Left lung (tissue), 10 donors: ENCODE data around the gene FRG2B. TPM values are rescaled to one million over a fixed set of nuclear protein-coding genes. Genes with fewer than 3 reads are reported as not detected.
A peak's percentile ranks its signal among the peaks of the same experiment; 100 is the strongest.
"Not testable (repeated sequence)": the region's sequence is repeated elsewhere in the genome, so short reads cannot be mapped to it uniquely, and the experiment has no call there.

Experiments used
- ATAC-seq: fragments of 200-7000 bp; cut with Tn5 transposase; one replicate; pipeline ENCODE4 v1.9.1; 2020; ENCODE audit warnings: moderate library complexity
- DNase-seq, 4 donors: peaks; one replicate each; pipeline ENCODE4 v3.0.0-alpha.2; 2013 to 2020
- H3K27ac ChIP-seq, 2 donors: fragments of 200-600 bp; sonication (generic) in 1 of 2; one replicate each; pipeline versions ENCODE4 v1.5.0 to v1.8.0; 2020 to 2021
- H3K27me3 ChIP-seq, 2 donors: fragments of 200-600 bp; sonication (generic) in 1 of 2; one replicate each; pipeline versions ENCODE4 v1.5.0 to v1.8.0; 2020 to 2021
- H3K36me3 ChIP-seq, 2 donors: fragments of 200-600 bp; sonication (generic) in 1 of 2; one replicate each; pipeline versions ENCODE4 v1.5.0 to v1.8.0; 2020 to 2021
- H3K4me1 ChIP-seq, 2 donors: fragments of 200-600 bp; one replicate each; pipeline ENCODE4 v1.8.0; 2021
- H3K4me3 ChIP-seq, 2 donors: fragments of 200-600 bp; sonication (generic) in 1 of 2; one replicate each; pipeline versions ENCODE4 v1.5.0 to v1.8.0; 2020 to 2021; ENCODE audit warnings: mild to moderate bottlenecking in 1 of 2
- H3K9me3 ChIP-seq, 2 donors: fragments of 200-600 bp; sonication (generic) in 1 of 2; one replicate each; pipeline versions ENCODE4 v1.5.0 to v1.8.0; 2020 to 2021
- CTCF ChIP-seq, 2 donors: fragments of 200-600 bp; sonication (generic) in 1 of 2; IDR thresholded peaks; one replicate each; pipeline versions ENCODE4 v1.5.0 to v1.8.0; 2021; ENCODE audit warnings: antibody characterized with exemption in 2 of 2
- intact Hi-C, 2 donors: fragments of 100-400 bp; cut with DNase I; formaldehyde crosslinking; loops; one replicate each; pipeline versions ENCODE4 v1.11.2 to v1.14.2; 2022
- polyA plus RNA-seq, 6 donors: library from polyadenylated mRNA; unstranded; fragments of 120-200 nt; gene quantifications; one replicate each; pipeline ENCODE4 v1.2.1, GENCODE V29; 2013; ENCODE audit not compliant: insufficient read length in 6 of 6
- total RNA-seq, 2 donors: library from RNA; stranded (reverse); fragmentation: NEBNext Ultra II Directional; extraction: Animal tissue kit (Norgen Biotek cat#: 25700); gene quantifications; one replicate each; pipeline ENCODE4 v1.2.1, GENCODE V29; 2021
- donor health status: DM: no; HTN: yes; CAD: no.
- donor health status: DM: no; HTN: no; CAD: no.

FRG2B gene
- total and polyA plus RNA-seq, 8 donors = not detected

- Histone ChIP-seq H3K4me1 (no peaks in the 10 kb centered on the region), H3K9me3 (no peaks in the 10 kb centered on the region), H3K36me3 (no peaks in the 10 kb centered on the region), H3K27me3 (peaks cover 0 to 74% of the 10 kb centered on the region in 2 donors), H3K27ac (no peak overlapping the region), H3K4me3 (no peak overlapping the region)
- intact Hi-C loops = no loop called here
- ATAC-seq (no peak), DNase-seq (no peak)
- TF ChIP-seq CTCF (IDR thresholded peaks at IDR 0.05) = no peak
Observed at GRCh38 chr10:133592716-133593115, 33.9 kb downstream of the FRG2B start.

- Histone ChIP-seq H3K9me3 (no peaks in the 10 kb centered on the region), H3K4me1 (no peaks in the 10 kb centered on the region), H3K27me3 (peaks cover 0 to 57% of the 10 kb centered on the region in 2 donors), H3K36me3 (no peaks in the 10 kb centered on the region), H3K4me3 (no peak overlapping the region), H3K27ac (no peak overlapping the region)
- no peak for TF ChIP-seq CTCF (IDR thresholded peaks at IDR 0.05)
- ATAC-seq (no peak), DNase-seq (no peak)
- intact Hi-C loops = no loop called here
Observed at GRCh38 chr10:133590970-133591359, 35.6 kb downstream of the FRG2B start.

- peak in 1 of 4 donors; percentile 49 for DNase-seq
- peaks cover 0 to 1% of the 10 kb centered on the region in 2 donors for H3K9me3 ChIP-seq
- no peak for TF ChIP-seq CTCF (IDR thresholded peaks at IDR 0.05)
- ATAC-seq = no peak
- no peaks in the 10 kb centered on the region for H3K4me1 ChIP-seq
- intact Hi-C loops = no loop called here
- H3K27ac ChIP-seq = no peak overlapping the region
- H3K36me3 ChIP-seq = no peaks in the 10 kb centered on the region
- no peak overlapping the region for H3K4me3 ChIP-seq
- H3K27me3 ChIP-seq = peaks cover 0 to 51% of the 10 kb centered on the region in 2 donors
Observed at GRCh38 chr10:133590226-133590969, 36.2 kb downstream of the FRG2B start.

- not testable (repeated sequence) for DNase-seq, H3K4me1 ChIP-seq, ATAC-seq
Observed at GRCh38 chr10:133577037-133577436, 49.6 kb downstream of the FRG2B start.

More at GRCh38 chr10:133577037-133577436, 49.6 kb downstream of the FRG2B start:
- H3K4me3 ChIP-seq, H3K36me3 ChIP-seq, H3K27me3 ChIP-seq, intact Hi-C loops, H3K27ac ChIP-seq: not testable (repeated sequence)
- H3K9me3 ChIP-seq = peaks cover 4 to 30% of the 10 kb centered on the region in 2 donors

Other genes starting within 250 kb of the FRG2B start
- 1 to 10 TPM; 5.7 to 7.1 TPM for gene PAOX, start 247.5 kb downstream of the FRG2B start, total RNA-seq
- gene PAOX, start 247.5 kb downstream of the FRG2B start, polyA plus RNA-seq = 1 to 10 TPM; 5.1 to 7.9 (median 6.5) TPM
- 10 to 100 TPM; 31.5 to 46.5 TPM for gene MTG1, start 232.6 kb downstream of the FRG2B start, total RNA-seq
- 10 to 100 TPM; 52.3 to 75.1 (median 61.6) TPM for gene MTG1, start 232.6 kb downstream of the FRG2B start, polyA plus RNA-seq
- under 1 TPM in 1 of 2 donors, not detected in 1; 0.52 TPM for gene SPRN, start 202.2 kb downstream of the FRG2B start, total RNA-seq
- gene SPRN, start 202.2 kb downstream of the FRG2B start, polyA plus RNA-seq = 1 to 10 TPM; 2.8 to 6.4 (median 3.6) TPM
- gene SCART1, start 172.8 kb downstream of the FRG2B start, total RNA-seq = 1 to 10 TPM; 1.2 to 1.7 TPM
- 1 to 10 TPM; 1.8 to 3.3 (median 2.7) TPM for gene SCART1, start 172.8 kb downstream of the FRG2B start, polyA plus RNA-seq
- gene CYP2E1, start 99.4 kb downstream of the FRG2B start, total RNA-seq = 1 to 10 TPM in 1 of 2 donors, under 1 TPM in 1; 0.68 to 2.2 TPM
- gene CYP2E1, start 99.4 kb downstream of the FRG2B start, polyA plus RNA-seq = 1 to 10 TPM; 1.5 to 3.2 (median 1.9) TPM
- gene SYCE1, start 61.2 kb downstream of the FRG2B start, total RNA-seq = under 1 TPM; 0.47 to 0.90 TPM
- under 1 TPM in 3 of 6 donors, not detected in 3; 0.10 to 0.21 (median 0.18) TPM for gene SYCE1, start 61.2 kb downstream of the FRG2B start, polyA plus RNA-seq